Spleen (tissue), 11 donors: ENCODE data around the gene APOA5. TPM values are rescaled to one million over a fixed set of nuclear protein-coding genes. Genes with fewer than 3 reads are reported as not detected.

Experiments
- DNase-seq: peaks from one replicate; pipeline ENCODE4 v3.0.0-alpha.2; 2020
- H3K27ac ChIP-seq, 8 donors: fragments of 200-600 bp; sonication (generic) in 7 of 8; 1 replicate in 4 of 8; 2 replicates in 4 of 8; pipeline versions ENCODE4 v1.5.0 to v1.8.0; 2016 to 2021; ENCODE audit warnings: inconsistent platforms in 4 of 8, mild to moderate bottlenecking in 4 of 8, moderate library complexity in 1 of 8
- H3K27me3 ChIP-seq, 7 donors: fragments of 200-600 bp; sonication (generic) in 6 of 7; replicated peaks in 1 of 7; 1 replicate in 4 of 7; 2 replicates in 3 of 7; pipeline versions ENCODE4 v1.5.0 to v1.8.0; 2016 to 2021; ENCODE audit warnings: inconsistent platforms in 3 of 7, mild to moderate bottlenecking in 1 of 7
- H3K36me3 ChIP-seq, 6 donors: fragments of 200-600 bp; sonication (generic) in 5 of 6; 1 replicate in 4 of 6; 2 replicates in 2 of 6; pipeline versions ENCODE4 v1.5.0 to v1.8.0; 2016 to 2021; ENCODE audit warnings: inconsistent platforms in 2 of 6
- H3K4me1 ChIP-seq, 6 donors: fragments of 200-600 bp; sonication (generic) in 5 of 6; 1 replicate in 3 of 6; 2 replicates in 3 of 6; pipeline versions ENCODE4 v1.5.0 to v1.8.0; 2016 to 2021; ENCODE audit warnings: inconsistent platforms in 3 of 6
- H3K4me3 ChIP-seq, 8 donors: fragments of 200-600 bp; sonication (generic) in 7 of 8; 1 replicate in 4 of 8; 2 replicates in 4 of 8; pipeline versions ENCODE4 v1.5.0 to v1.8.0; 2016 to 2021; ENCODE audit warnings: inconsistent platforms in 4 of 8, mild to moderate bottlenecking in 4 of 8, moderate library complexity in 2 of 8
- H3K9me3 ChIP-seq, 8 donors: fragments of 200-600 bp; sonication (generic) in 7 of 8; 1 replicate in 4 of 8; 2 replicates in 4 of 8; pipeline versions ENCODE4 v1.5.0 to v1.8.0; 2016 to 2021; ENCODE audit warnings: inconsistent platforms in 4 of 8
- POLR2A ChIP-seq, 3 donors: fragments of 450-650 bp; IDR thresholded peaks; one replicate each; pipeline ENCODE4 v1.5.1; 2017; ENCODE audit warnings: antibody characterized with exemption in 3 of 3, mild to moderate bottlenecking in 1 of 3
- POLR2AphosphoS5 ChIP-seq, 3 donors: sonication (generic); formaldehyde crosslinking; IDR thresholded peaks; one replicate each; pipeline ENCODE4 v1.5.1; 2017; ENCODE audit warnings: antibody characterized with exemption in 3 of 3
- WGBS, 5 donors: extraction: QIAGEN DNeasy Blood & Tissue Kit in 3 of 5; methylation state at CpG; one replicate each; pipeline versions ENCODE4 v1.1.5 to v1.1.7; 2013 to 2018; 5-methylcytosine and 5-hydroxymethylcytosine counted together
- intact Hi-C: fragments of 100-400 bp; cut with DNase I; formaldehyde crosslinking; loops from one replicate; pipeline ENCODE4 v1.15.0; 2023; ENCODE audit warnings: low total_unique reads
- polyA plus RNA-seq, 3 donors: library from polyadenylated mRNA; stranded (reverse); fragments of 200-250 nt; gene quantifications; one replicate each; pipeline ENCODE4 v1.2.1, GENCODE V29; 2013
- total RNA-seq, 7 donors: library from RNA; depleted of rRNA in 3 of 7; stranded (reverse); fragments of >200 nt in 3 of 7; fragmentation: NEBNext Ultra II Directional in 4 of 7; extraction: Animal tissue kit (Norgen Biotek cat#: 25700) in 4 of 7; gene quantifications; one replicate each; pipeline versions ENCODE4 v1.1.0 to v1.2.1, GENCODE V29; 2016 to 2021
- TF ChIP-seq, protein P1 (sequence below), 11 experiments: fragments of 200-600 bp in 7 of 11; fragments of 450-650 bp in 4 of 11; sonication (generic) in 4 of 11; IDR thresholded peaks in 8 of 11; conservative IDR thresholded peaks in 3 of 11; 1 replicate in 7 of 11; 2 replicates in 4 of 11; pipeline versions ENCODE4 v1.4.0 to v1.8.0; 2016 to 2021; ENCODE audit warnings: antibody characterized with exemption in 11 of 11, inconsistent platforms in 4 of 11, mild to moderate bottlenecking in 1 of 11
- donor health status: healthy with polysubstance abuse.
- donor health status: DM: no; HTN: no; CAD: no; lungs with moderate emphysema.
- donor health status: DM: no; HTN: no; CAD: no.
- donor health status: Bipolar disorder and iron deficiency.
- donor health status: healthy.
- donor health status: DM: no; HTN: no; CAD: no.
- donor health status: DM: yes; HTN: yes; CAD: no.

Gene APOA5
- total and polyA plus RNA-seq, 10 donors = not detected

- H3K9me3 ChIP-seq = no peaks in the 10 kb centered on the region
- 79 to 94% (median 84%) methylated on average over 2 of the region's 2 CpGs for WGBS, 5 donors
- H3K4me1 ChIP-seq = peaks cover 0 to 15% (median 10%) of the 10 kb centered on the region in 6 donors
- H3K36me3 ChIP-seq = no peaks in the 10 kb centered on the region
- no peak for DNase-seq
- no peak overlapping the region for H3K27ac ChIP-seq
- peaks cover 0 to 19% (median 0%) of the 10 kb centered on the region in 7 donors for H3K27me3 ChIP-seq
- TF ChIP-seq POLR2AphosphoS5 (IDR thresholded peaks at IDR 0.05) (no peak), POLR2A (IDR thresholded peaks at IDR 0.05) (no peak)
- TF ChIP-seq, protein P1, sequence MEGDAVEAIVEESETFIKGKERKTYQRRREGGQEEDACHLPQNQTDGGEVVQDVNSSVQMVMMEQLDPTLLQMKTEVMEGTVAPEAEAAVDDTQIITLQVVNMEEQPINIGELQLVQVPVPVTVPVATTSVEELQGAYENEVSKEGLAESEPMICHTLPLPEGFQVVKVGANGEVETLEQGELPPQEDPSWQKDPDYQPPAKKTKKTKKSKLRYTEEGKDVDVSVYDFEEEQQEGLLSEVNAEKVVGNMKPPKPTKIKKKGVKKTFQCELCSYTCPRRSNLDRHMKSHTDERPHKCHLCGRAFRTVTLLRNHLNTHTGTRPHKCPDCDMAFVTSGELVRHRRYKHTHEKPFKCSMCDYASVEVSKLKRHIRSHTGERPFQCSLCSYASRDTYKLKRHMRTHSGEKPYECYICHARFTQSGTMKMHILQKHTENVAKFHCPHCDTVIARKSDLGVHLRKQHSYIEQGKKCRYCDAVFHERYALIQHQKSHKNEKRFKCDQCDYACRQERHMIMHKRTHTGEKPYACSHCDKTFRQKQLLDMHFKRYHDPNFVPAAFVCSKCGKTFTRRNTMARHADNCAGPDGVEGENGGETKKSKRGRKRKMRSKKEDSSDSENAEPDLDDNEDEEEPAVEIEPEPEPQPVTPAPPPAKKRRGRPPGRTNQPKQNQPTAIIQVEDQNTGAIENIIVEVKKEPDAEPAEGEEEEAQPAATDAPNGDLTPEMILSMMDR (IDR thresholded peaks at IDR 0.05 in 8 of 11, conservative IDR thresholded peaks at IDR 0.05 in 3 of 11) = no peak
- intact Hi-C loops = no loop called here
- H3K4me3 ChIP-seq = no peak overlapping the region
Observed at GRCh38 chr11:116794851-116795250, 3.2 kb upstream of the APOA5 start.

GRCh38 chr11:116793772-116794097 is 2.1 kb upstream of the APOA5 start:
- WGBS, 5 donors = 92 to 100% (median 96%) methylated on average over 1 of the region's 1 CpG
- Histone ChIP-seq H3K4me3 (no peak overlapping the region), H3K4me1 (peaks cover 0 to 18% (median 11%) of the 10 kb centered on the region in 6 donors), H3K27ac (no peak overlapping the region), H3K36me3 (no peaks in the 10 kb centered on the region), H3K27me3 (peaks cover 0 to 19% (median 0%) of the 10 kb centered on the region in 7 donors), H3K9me3 (no peaks in the 10 kb centered on the region)
- intact Hi-C loops = no loop called here
- DNase-seq = no peak
- no peak for TF ChIP-seq POLR2A (IDR thresholded peaks at IDR 0.05)
- no peak for TF ChIP-seq POLR2AphosphoS5 (IDR thresholded peaks at IDR 0.05)
- TF ChIP-seq, protein P1 (IDR thresholded peaks at IDR 0.05 in 8 of 11, conservative IDR thresholded peaks at IDR 0.05 in 3 of 11) = no peak

DNA sequence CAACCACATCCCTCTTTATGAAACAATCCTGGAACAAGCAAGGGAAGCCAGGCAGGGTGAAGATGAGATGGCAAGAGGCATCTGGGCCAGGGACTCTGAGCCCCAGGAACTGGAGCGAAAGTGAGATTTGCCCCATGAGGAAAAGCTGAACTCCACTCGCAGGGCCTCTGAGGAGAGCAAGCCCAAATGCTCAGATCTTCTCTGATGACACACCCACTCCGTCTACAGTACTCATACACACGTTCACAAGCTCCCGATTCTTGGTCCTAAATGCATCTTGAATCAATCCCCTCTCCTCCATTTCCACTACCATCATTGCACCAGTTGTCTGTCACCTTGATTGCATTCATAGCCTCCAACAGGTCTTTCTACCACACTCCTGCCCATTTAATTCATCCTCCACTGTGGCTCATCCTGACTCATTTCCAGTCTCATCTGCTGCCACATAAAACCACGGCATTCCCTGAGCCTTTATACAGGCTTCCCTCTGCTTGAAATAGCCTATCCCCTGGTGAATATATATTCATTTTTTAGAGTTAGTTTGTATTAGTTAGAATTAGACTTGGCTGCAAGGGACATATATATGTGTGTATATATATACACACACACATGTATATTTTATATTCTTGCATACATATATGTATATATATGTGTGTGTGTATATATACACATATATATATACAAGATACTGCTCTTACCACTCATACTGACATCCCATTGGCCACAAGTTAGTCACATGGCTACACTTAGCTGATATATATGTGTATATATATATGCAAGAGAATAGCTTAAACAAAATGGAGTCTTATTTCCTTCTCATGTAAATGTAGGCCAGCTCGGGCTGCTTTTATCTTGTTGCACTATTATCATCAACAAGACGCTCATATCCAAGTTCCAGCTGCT is 1.4 kb upstream of the APOA5 start:
- Histone ChIP-seq H3K9me3 (no peaks in the 10 kb centered on the region), H3K27me3 (peaks cover 0 to 19% (median 0%) of the 10 kb centered on the region in 7 donors), H3K4me3 (no peak overlapping the region), H3K4me1 (peaks cover 0 to 24% (median 18%) of the 10 kb centered on the region in 6 donors), H3K27ac (no peak overlapping the region), H3K36me3 (no peaks in the 10 kb centered on the region)
- intact Hi-C loops = no loop called here
- WGBS, 5 donors = 75 to 92% (median 81%) methylated on average over 8 of the region's 8 CpGs
- TF ChIP-seq POLR2AphosphoS5 (IDR thresholded peaks at IDR 0.05) (no peak), POLR2A (IDR thresholded peaks at IDR 0.05) (no peak)
- TF ChIP-seq, protein P1 (IDR thresholded peaks at IDR 0.05 in 8 of 11, conservative IDR thresholded peaks at IDR 0.05 in 3 of 11) = no peak
- DNase-seq = no peak

- H3K4me3 ChIP-seq = no peak overlapping the region
- no peak overlapping the region for H3K27ac ChIP-seq
- intact Hi-C loops = no loop called here
- H3K27me3 ChIP-seq = peaks cover 0 to 19% (median 0%) of the 10 kb centered on the region in 7 donors
- no peak for DNase-seq
- TF ChIP-seq POLR2A (IDR thresholded peaks at IDR 0.05) (no peak), POLR2AphosphoS5 (IDR thresholded peaks at IDR 0.05) (no peak)
- TF ChIP-seq, protein P1 (IDR thresholded peaks at IDR 0.05 in 8 of 11, conservative IDR thresholded peaks at IDR 0.05 in 3 of 11) = no peak
- no peaks in the 10 kb centered on the region for H3K36me3 ChIP-seq
- no peaks in the 10 kb centered on the region for H3K9me3 ChIP-seq
- 78 to 89% (median 87%) methylated on average over 7 to 8 of the region's 8 CpGs for WGBS, 5 donors
- peaks cover under 1 to 27% (median 21%) of the 10 kb centered on the region in 6 donors for H3K4me1 ChIP-seq
Observed at GRCh38 chr11:116792144-116792868, 627 bp upstream of the APOA5 start.
